Stimulated activated CD4-positive, alpha-beta T cell treated with anti-CD3 and anti-CD28 coated beads, Interleukin-15, amount 100 ng/mL, for 24 hours (primary cell): ENCODE data around the gene ARL10.
A peak's percentile ranks its signal among the peaks of the same experiment; 100 is the strongest.

Experiments used
- DNase-seq: peaks from one replicate; pipeline ENCODE4 v3.0.0-alpha.2; 2020

ARL10 gene

DNA sequence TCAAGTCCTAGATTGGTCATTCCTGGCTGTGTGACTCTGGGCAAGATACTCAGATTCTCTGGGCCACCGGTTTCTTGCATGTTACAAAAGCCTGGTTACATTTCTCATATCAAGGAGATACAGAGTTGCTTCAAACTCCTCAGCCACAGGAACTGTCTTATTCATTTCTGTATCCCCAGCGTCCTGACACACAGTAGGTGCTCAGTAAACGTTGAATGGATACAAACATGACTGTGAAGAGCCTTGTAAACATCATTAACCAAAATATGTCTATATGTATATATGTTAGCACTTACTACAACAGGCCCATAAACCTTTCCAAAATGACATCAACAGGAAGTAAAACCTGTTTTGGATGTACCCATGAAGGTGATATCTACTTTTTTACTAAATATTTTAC lies 49.4 kb downstream of the ARL10 start:
- no peak for DNase-seq

DNA sequence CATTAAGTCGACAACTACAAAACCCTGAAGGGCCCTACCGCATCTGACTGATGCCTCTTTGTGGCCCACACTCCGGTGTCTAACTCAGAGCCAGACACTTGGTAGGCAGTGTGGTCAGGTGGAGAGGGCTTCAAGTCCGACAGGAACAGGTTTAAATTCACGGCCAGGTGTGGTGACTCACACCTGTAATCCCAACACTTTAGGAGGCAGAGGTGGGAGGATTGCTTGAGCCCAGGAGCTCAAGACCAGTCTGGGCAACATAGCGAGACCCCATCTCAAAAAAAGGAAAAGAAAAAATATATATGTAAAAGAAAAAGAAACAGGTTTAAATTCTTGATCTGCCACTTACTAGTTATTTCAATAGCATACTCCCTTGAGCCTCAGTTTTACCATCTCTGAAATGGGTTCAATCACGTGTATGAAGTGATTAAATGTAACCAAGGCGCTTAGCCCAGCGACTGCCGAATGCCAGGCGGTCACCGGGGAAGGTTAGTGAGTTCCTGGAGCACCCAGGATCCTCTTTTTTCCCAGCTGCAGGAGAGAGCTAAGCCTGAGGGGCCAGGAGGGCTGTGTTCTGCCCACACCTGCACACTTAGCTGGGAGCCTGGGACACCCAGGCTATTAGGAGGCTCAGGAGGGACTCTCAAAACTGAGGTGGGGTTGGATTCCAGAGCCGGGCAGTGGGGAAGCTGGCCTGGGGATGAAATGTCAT lies 50.1 kb downstream of the ARL10 start:
- DNase-seq, result no peak

- peak; percentile 92 for DNase-seq
These were observed 51.0 kb downstream of the ARL10 start, which contains the start of gene CLTB for GRCh38 chr5:176415952-176416924. Gene CLTB, minus strand, starts transcription at chr5:176416539. Its CDS starts 176 bp downstream, at chr5:176416363.

DNA sequence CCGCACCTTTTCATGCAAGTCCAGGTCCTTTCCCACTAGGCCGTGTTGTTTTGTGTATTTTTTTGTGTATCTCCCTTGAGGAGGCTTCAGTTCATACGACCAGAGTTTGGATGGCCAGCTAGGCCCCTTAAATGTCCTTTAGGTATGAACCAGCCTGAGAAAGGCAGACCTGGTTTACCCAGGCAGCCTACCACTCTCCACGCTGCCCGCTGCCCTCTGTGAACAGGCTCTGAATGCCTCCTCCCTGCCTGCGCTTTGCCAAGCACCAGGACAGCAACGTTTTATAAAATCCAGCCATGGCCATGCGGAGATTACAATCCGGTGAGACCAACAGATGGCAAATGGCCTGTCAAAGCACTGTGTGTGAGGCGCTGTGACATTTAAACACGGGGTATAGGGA lies 51.7 kb downstream of the ARL10 start:
- DNase-seq, result no peak

DNA sequence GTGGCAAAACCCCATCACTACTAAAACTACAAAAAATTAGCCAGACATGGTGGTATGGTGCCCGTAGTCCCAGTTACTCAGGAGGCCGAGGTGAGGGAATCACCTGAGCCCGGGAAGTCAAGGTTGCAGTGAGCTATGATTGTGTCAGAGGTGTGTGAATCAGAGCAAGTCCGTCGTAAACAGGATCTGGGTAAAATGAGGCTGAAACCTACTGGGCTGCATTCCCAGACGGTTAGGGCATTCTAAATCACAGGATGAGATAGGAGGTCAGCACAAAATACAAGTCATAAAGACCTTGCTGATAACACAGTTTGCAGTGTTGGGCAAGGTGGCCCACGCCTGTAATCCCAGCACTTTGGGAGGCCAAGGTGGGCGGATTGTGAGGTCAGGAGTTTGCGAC lies 53.0 kb downstream of the ARL10 start:
- DNase-seq, result no peak

- DNase-seq, result no peak
These were observed 54.8 kb downstream of the ARL10 start for GRCh38 chr5:176420086-176420485.

GRCh38 chr5:176420972-176421544 lies 55.8 kb downstream of the ARL10 start:
- DNase-seq, result no peak

GRCh38 chr5:176424181-176424580 lies 58.9 kb downstream of the ARL10 start:
- DNase-seq, result no peak

GRCh38 chr5:176425138-176425537 lies 59.9 kb downstream of the ARL10 start:
- no peak for DNase-seq

GRCh38 chr5:176425791-176426190 lies 60.5 kb downstream of the ARL10 start:
- DNase-seq, result no peak

GRCh38 chr5:176426876-176427275 lies 61.6 kb downstream of the ARL10 start:
- DNase-seq, result no peak

DNA sequence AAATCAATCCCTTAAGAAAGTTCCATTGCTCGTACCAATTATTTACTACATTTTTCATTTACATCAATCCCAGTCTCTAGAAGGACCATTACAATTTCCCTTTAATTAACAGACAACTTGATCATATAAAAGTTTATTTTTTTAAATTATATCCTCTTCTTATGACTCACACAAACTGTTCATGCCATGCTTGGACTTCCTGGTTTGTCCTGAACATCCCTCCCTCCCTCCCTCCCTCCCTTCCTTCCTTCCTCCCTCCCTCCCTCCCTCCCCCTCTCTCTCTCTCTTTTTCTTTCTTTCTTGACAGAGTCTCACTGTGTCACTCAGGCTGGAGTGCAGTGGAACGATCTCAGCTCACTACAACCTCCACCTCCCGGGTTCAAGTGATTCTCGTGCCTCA lies 62.7 kb downstream of the ARL10 start:
- DNase-seq, result no peak

DNA sequence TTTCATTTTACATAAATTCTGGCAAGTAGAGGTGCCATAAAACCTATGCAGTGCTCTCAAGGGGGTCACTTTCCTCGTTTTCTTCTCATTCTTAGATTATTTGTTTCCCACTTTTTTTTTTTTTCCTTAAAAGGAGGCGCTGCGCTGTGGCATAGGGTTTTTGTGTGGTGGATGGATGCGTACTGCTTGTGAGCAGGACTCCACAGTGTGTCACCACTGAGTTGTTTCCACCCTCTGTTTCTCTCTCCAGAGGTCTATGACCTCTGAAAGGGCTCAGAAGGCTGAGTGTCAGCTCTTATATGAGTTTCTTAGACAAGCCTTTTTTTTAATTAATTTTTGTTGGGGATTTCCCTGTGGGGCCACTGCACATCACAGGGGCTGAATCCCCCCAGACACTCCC lies 64.7 kb downstream of the ARL10 start:
- no peak for DNase-seq
